ENCODE results near the gene KIF2C. TPM values are rescaled to one million over a fixed set of nuclear protein-coding genes. Genes with fewer than 3 reads are reported as not detected.

KIF2C gene
- total and polyA plus RNA-seq, 9 of the 15 experiments (the other 6 are each of a cell fraction or from before 2014, with no cell fraction given): 84.9 to 226 (median 169) TPM

- peak; percentile 90 for TF ChIP-seq ZNF592 (IDR thresholded peaks at IDR 0.05)
- TF ChIP-seq CREM (IDR thresholded peaks at IDR 0.05; ENCODE audit: low read depth): peak; percentile 75
- no peak for TF ChIP-seq ESRRB (CRISPR knock-in tag; IDR thresholded peaks at IDR 0.05; ENCODE audit: borderline replicate concordance)
- TF ChIP-seq NONO (IDR thresholded peaks at IDR 0.05; ENCODE audit: low read depth in 2 of 2, low read length in 1 of 2): peak; percentile 87 to 97
- TF ChIP-seq SOX6 (IDR thresholded peaks at IDR 0.05): peak; percentile 65; the same call in 1 of the 2 replicates
- no peak for TF ChIP-seq ZNF212 (CRISPR knock-in tag; IDR thresholded peaks at IDR 0.05)
- peak; percentile 94 for TF ChIP-seq SAP30 (IDR thresholded peaks at IDR 0.05; ENCODE audit: borderline replicate concordance, insufficient read depth, low read depth, low read length, poor library complexity, severe bottlenecking)
- TF ChIP-seq GABPB1 (CRISPR knock-in tag; IDR thresholded peaks at IDR 0.05): peak; percentile 62; the same call in 1 of the 2 replicates
- peak; percentile 51 for TF ChIP-seq HNRNPK (IDR thresholded peaks at IDR 0.05; ENCODE audit: low read depth, low read length, poor library complexity, severe bottlenecking)
- TF ChIP-seq ZMIZ1 (IDR thresholded peaks at IDR 0.05; ENCODE audit: low read depth in 2 of 2, low read length in 2 of 2): no peak
- peak; percentile 61; the same call in 1 of the 2 replicates for TF ChIP-seq RAD51 (IDR thresholded peaks at IDR 0.05; ENCODE audit: borderline replicate concordance, low read depth)
Observed at GRCh38 chr1:44799770-44800584, 60.3 kb downstream of the KIF2C start, which contains the start of gene PLK3 (continued).

Measured in K562 (cell line).